ENCODE data around the gene CUL5.
A peak's percentile ranks its signal among the peaks of the same experiment; 100 is the strongest.

CUL5 gene

GRCh38 chr11:108008656-108009496 lies at the start of gene CUL5:
Gene CUL5 (plus strand): TSS chr11:108008898. CDS start chr11:108009349, 451 bp downstream.
- no peaks in the 10 kb centered on the region for H3K9me3 Mint-ChIP-seq
- peak within 1 kb of the TSS; percentile 98 for H3K4me3 Mint-ChIP-seq
- H3K4me1 Mint-ChIP-seq, result peaks cover 20% of the 10 kb centered on the region
- peak; percentile 89 for ATAC-seq
- peak within 1 kb of the TSS; percentile 96 for H3K27ac Mint-ChIP-seq
- no peaks in the 10 kb centered on the region for H3K27me3 Mint-ChIP-seq
- peak; percentile 92 for DNase-seq
- peaks cover 6% of the 10 kb centered on the region for H3K36me3 Mint-ChIP-seq (ENCODE audit: low read depth)

- Mint-ChIP-seq H3K4me1 (no peaks in the 10 kb centered on the region), H3K27ac (no peak overlapping the region), H3K9me3 (no peaks in the 10 kb centered on the region), H3K4me3 (no peak overlapping the region), H3K36me3 (ENCODE audit: low read depth) (no peaks in the 10 kb centered on the region), H3K27me3 (peaks cover 21% of the 10 kb centered on the region)
- no peak for DNase-seq
- no peak for ATAC-seq
Measured at GRCh38 chr11:107961480-107961879, 47.2 kb upstream of the CUL5 start.

- ATAC-seq (no peak), DNase-seq (no peak)
- no peak overlapping the region for H3K4me3 Mint-ChIP-seq
- H3K27me3 Mint-ChIP-seq, result peaks cover 15% of the 10 kb centered on the region
- H3K27ac Mint-ChIP-seq, result no peak overlapping the region
- H3K4me1 Mint-ChIP-seq, result no peaks in the 10 kb centered on the region
- no peaks in the 10 kb centered on the region for H3K36me3 Mint-ChIP-seq (ENCODE audit: low read depth)
- H3K9me3 Mint-ChIP-seq, result no peaks in the 10 kb centered on the region
Measured at GRCh38 chr11:107962181-107962580, 46.5 kb upstream of the CUL5 start.

DNA sequence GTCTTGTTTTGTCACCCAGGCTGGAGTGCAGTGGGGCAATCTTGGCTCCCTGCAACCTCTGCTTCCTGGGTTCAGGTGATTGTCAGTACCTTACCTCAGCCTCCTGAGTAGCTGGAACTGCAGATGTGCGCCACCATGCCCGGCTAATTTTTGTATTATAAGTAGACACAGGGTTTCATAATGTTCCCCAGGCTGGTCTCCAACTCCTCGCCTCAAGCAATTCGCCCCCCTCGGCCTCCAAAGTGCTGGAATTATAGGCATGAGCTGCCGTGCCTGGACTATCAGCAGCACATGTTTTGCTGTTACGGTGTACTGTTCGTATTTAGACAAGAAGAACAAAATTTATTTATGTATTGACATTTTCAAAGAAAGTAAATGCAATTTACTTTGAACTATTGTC lies 45.6 kb upstream of the CUL5 start:
- no peak overlapping the region for H3K4me3 Mint-ChIP-seq
- no peaks in the 10 kb centered on the region for H3K9me3 Mint-ChIP-seq
- no peaks in the 10 kb centered on the region for H3K36me3 Mint-ChIP-seq (ENCODE audit: low read depth)
- DNase-seq (no peak), ATAC-seq (no peak)
- peaks cover 12% of the 10 kb centered on the region for H3K27me3 Mint-ChIP-seq
- no peak overlapping the region for H3K27ac Mint-ChIP-seq
- H3K4me1 Mint-ChIP-seq, result no peaks in the 10 kb centered on the region

DNA sequence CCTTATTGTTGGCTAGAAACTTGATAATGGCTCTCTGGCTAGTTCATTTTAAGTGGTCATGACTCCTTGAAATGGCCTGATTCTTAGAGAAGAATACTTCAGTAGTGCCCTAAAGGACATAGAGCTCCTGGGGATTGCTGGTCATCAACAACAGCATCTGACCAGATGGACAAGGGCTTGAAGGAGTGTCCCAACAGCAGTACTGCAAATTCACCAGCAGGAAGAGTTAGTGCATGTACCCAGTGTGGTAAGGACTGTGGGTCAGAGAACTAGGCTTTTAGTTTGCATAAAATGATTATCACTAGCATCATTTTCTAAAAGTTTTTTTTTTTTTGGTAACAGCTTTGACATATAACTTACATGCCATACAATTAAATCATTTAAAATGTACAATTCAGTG lies 39.5 kb upstream of the CUL5 start:
- Mint-ChIP-seq H3K27ac (no peak overlapping the region), H3K36me3 (ENCODE audit: low read depth) (no peaks in the 10 kb centered on the region), H3K4me1 (no peaks in the 10 kb centered on the region), H3K27me3 (peaks cover 3% of the 10 kb centered on the region), H3K9me3 (no peaks in the 10 kb centered on the region), H3K4me3 (no peak overlapping the region)
- ATAC-seq (no peak), DNase-seq (no peak)

- no peaks in the 10 kb centered on the region for H3K36me3 Mint-ChIP-seq (ENCODE audit: low read depth)
- H3K9me3 Mint-ChIP-seq, result no peaks in the 10 kb centered on the region
- no peaks in the 10 kb centered on the region for H3K4me1 Mint-ChIP-seq
- peaks cover 3% of the 10 kb centered on the region for H3K27me3 Mint-ChIP-seq
- ATAC-seq, result no peak
- DNase-seq, result no peak
- no peak overlapping the region for H3K4me3 Mint-ChIP-seq
- H3K27ac Mint-ChIP-seq, result no peak overlapping the region
Measured at GRCh38 chr11:107970049-107970448, 38.6 kb upstream of the CUL5 start.

DNA sequence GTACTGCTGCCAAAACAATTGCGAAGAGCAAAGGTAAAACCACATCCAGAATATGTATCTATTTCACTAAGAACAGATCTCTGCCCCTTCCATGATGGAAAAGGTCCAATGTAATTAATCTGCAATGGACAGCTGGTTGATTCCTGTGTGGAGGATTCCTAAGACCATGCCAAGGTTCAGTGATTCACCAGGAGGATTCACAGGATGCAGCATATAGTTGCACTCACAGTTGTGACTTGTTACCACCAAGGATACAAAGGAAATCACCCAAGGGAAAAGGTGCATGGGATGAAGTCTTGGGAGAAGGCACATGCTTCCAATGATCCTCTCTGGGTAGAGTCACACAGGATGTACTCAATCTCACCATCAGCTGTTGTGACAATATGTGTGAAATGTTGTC lies 35.1 kb upstream of the CUL5 start:
- H3K36me3 Mint-ChIP-seq (ENCODE audit: low read depth), result no peaks in the 10 kb centered on the region
- no peaks in the 10 kb centered on the region for H3K9me3 Mint-ChIP-seq
- H3K4me1 Mint-ChIP-seq, result no peaks in the 10 kb centered on the region
- ATAC-seq, result no peak
- H3K27me3 Mint-ChIP-seq, result peaks cover 4% of the 10 kb centered on the region
- H3K27ac Mint-ChIP-seq, result no peak overlapping the region
- no peak overlapping the region for H3K4me3 Mint-ChIP-seq
- no peak for DNase-seq

GRCh38 chr11:107988397-107989158 lies 20.1 kb upstream of the CUL5 start:
- H3K9me3 Mint-ChIP-seq, result no peaks in the 10 kb centered on the region
- H3K27me3 Mint-ChIP-seq, result peaks cover 3% of the 10 kb centered on the region
- no peak for DNase-seq
- no peaks in the 10 kb centered on the region for H3K4me1 Mint-ChIP-seq
- no peaks in the 10 kb centered on the region for H3K36me3 Mint-ChIP-seq (ENCODE audit: low read depth)
- no peak overlapping the region for H3K4me3 Mint-ChIP-seq
- no peak for ATAC-seq
- no peak overlapping the region for H3K27ac Mint-ChIP-seq

GRCh38 chr11:107991868-107992414 lies 16.8 kb upstream of the CUL5 start:
- Mint-ChIP-seq H3K4me1 (no peaks in the 10 kb centered on the region), H3K27me3 (peaks cover 4% of the 10 kb centered on the region), H3K9me3 (no peaks in the 10 kb centered on the region), H3K36me3 (ENCODE audit: low read depth) (no peaks in the 10 kb centered on the region), H3K27ac (no peak overlapping the region), H3K4me3 (no peak overlapping the region)
- no peak for ATAC-seq
- no peak for DNase-seq

DNA sequence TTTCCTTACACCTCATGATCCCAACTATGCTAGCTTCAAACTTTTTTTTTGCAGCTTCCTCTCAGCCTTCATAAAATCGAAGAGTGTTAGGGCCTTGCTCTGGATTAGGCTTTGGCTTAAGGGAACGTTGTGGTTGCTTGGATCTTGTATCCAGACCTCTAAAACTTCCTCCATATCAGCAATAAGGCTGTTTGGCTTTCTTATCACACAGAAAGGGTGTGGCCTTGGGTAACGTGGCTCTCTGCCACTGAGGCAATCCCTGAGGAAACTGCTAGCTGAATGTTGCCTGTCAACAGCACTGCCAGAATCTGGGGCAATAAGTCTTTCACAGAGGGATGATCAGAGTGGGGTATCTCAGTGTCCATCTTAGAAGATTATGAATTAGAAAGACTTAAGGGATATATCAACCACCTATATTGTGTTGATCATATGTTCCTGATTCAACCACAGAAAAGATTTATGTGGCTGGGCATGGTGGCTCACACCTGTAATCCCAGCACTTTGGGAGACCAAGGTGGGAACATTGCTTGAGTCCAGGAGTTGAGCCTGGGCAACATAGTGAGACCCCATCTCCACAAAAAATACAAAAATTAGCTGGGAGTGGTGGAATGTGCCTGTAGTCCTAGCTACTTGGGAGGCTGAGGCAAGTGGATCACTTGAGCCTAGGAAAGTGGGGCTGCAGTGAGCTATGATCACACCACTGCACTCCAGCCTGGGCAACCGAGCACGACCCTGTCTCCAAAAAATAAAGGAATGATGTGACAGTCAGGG lies 12.5 kb upstream of the CUL5 start:
- Mint-ChIP-seq H3K36me3 (ENCODE audit: low read depth) (no peaks in the 10 kb centered on the region), H3K4me1 (no peaks in the 10 kb centered on the region), H3K27ac (no peak overlapping the region), H3K27me3 (peaks cover 2% of the 10 kb centered on the region), H3K4me3 (no peak overlapping the region), H3K9me3 (no peaks in the 10 kb centered on the region)
- ATAC-seq, result no peak
- no peak for DNase-seq

DNA sequence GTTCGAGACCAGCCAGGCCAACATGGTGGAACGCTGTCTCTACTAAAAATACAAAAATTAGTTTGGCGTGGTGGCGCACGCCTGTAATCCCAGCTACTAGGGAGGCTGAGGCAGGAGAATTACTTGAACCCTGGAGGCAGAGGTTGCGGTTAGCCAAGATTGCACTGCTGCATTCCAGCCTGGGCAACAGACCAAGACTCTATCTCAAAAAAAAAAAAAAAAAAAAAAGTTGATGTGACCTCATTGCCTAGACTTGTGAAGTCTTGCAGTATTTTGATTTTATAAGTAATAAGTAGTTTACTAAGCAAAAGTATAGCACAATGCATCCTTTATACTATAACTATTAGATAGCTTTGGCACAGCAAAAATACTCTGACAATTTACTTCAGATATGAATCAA lies 9.9 kb upstream of the CUL5 start:
- no peak for DNase-seq
- Mint-ChIP-seq H3K4me3 (no peak overlapping the region), H3K36me3 (ENCODE audit: low read depth) (no peaks in the 10 kb centered on the region), H3K4me1 (no peaks in the 10 kb centered on the region), H3K27ac (no peak overlapping the region), H3K27me3 (peaks cover 2% of the 10 kb centered on the region), H3K9me3 (no peaks in the 10 kb centered on the region)
- no peak for ATAC-seq

GRCh38 chr11:107999759-108000455 lies 8.8 kb upstream of the CUL5 start:
- Mint-ChIP-seq H3K27ac (no peak overlapping the region), H3K36me3 (ENCODE audit: low read depth) (no peaks in the 10 kb centered on the region), H3K4me3 (no peak overlapping the region), H3K27me3 (peaks cover 2% of the 10 kb centered on the region), H3K4me1 (no peaks in the 10 kb centered on the region), H3K9me3 (no peaks in the 10 kb centered on the region)
- peak; percentile 27 for DNase-seq
- peak; percentile 87 for ATAC-seq

DNA sequence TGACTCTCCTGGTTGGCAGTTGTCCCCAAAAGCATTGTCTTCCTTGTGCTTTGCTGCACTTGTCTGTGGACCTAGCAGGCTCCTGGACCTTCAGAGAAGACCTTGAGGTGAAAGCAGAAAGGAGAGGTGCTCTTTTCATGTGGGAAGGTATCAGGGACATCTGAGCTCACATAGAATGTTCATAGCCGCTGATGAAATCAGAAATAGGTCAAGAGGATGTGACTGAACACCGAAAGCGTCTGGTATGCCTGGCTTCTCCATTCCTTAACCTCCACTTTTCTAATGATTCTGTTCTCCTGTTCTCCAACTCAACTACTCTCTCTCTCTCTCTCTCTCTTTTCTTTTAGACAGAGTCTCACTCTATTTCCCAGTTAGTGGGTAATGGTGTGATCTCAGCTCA lies 6.2 kb upstream of the CUL5 start:
- ATAC-seq (no peak), DNase-seq (no peak)
- Mint-ChIP-seq H3K36me3 (ENCODE audit: low read depth) (no peaks in the 10 kb centered on the region), H3K4me1 (no peaks in the 10 kb centered on the region), H3K27ac (no peak overlapping the region), H3K4me3 (no peak overlapping the region), H3K9me3 (no peaks in the 10 kb centered on the region), H3K27me3 (no peaks in the 10 kb centered on the region)

DNA sequence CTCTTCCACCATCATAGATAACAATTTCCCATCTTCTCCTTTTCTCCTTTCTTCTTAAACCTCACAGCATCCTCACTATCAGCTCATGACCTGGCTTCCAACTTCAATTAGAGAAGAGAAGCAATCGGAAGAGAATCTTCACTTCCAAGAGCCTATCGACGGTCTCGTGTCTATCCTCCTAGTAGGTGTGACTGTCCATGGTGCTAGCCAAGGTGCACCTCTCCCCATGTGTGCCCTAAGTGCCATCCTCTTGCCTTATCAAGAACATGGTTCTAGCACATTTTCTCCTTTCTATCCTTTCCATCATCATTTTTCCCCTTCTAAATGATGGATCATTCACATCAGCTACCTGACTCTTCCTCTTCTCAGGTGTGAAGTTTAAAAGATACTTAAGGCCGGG lies 5.1 kb upstream of the CUL5 start:
- Mint-ChIP-seq H3K27me3 (no peaks in the 10 kb centered on the region), H3K9me3 (no peaks in the 10 kb centered on the region), H3K27ac (no peak overlapping the region), H3K4me1 (peaks cover 6% of the 10 kb centered on the region), H3K36me3 (ENCODE audit: low read depth) (no peaks in the 10 kb centered on the region), H3K4me3 (no peak overlapping the region)
- ATAC-seq (no peak), DNase-seq (no peak)

Measured in activated naive CD8-positive, alpha-beta T cell treated with anti-CD3 and anti-CD28 coated beads, Interleukin-2, amount 50 U/mL, for 24 hours (primary cell).